Breast epithelium (tissue), 4 donors: Measurements from ENCODE around the gene FARP2. TPM values are rescaled to one million over a fixed set of nuclear protein-coding genes. Genes with fewer than 3 reads are reported as not detected.

ENCODE experiments used
- DNase-seq, 2 donors: peaks; one replicate each; pipeline ENCODE4 v3.0.0-alpha.2; 2019; ENCODE audit warnings: low spot score in 2 of 2
- H3K27ac ChIP-seq, 2 donors: fragments of 200-600 bp; sonication (generic) in 1 of 2; one replicate each; pipeline ENCODE4 v1.5.1; 2016 to 2019; ENCODE audit warnings: mild to moderate bottlenecking in 1 of 2
- H3K27me3 ChIP-seq, 2 donors: fragments of 200-600 bp; sonication (generic) in 1 of 2; one replicate each; pipeline versions ENCODE4 v1.5.1 to v1.6.0; 2017 to 2019; ENCODE audit warnings: control low read depth in 1 of 2, mild to moderate bottlenecking in 1 of 2
- H3K36me3 ChIP-seq: fragments of 200-600 bp; one replicate; pipeline ENCODE4 v1.5.1; 2019
- H3K4me1 ChIP-seq, 2 donors: fragments of 200-600 bp; sonication (generic); one replicate each; pipeline ENCODE4 v1.5.1; 2016 to 2019; ENCODE audit warnings: control low read depth in 1 of 2
- H3K4me3 ChIP-seq, 3 donors: fragments of 200-600 bp; sonication (generic); 1 replicate in 2 of 3; 2 replicates in 1 of 3; pipeline ENCODE4 v1.5.1; 2016 to 2019; ENCODE audit warnings: mild to moderate bottlenecking in 3 of 3, moderate library complexity in 2 of 3
- H3K9me3 ChIP-seq, 2 donors: fragments of 200-600 bp; sonication (generic) in 1 of 2; one replicate each; pipeline ENCODE4 v1.5.1; 2016 to 2019; ENCODE audit warnings: control low read depth in 1 of 2
- POLR2A ChIP-seq: fragments of 450-650 bp; IDR thresholded peaks from one replicate; pipeline ENCODE4 v1.6.1; 2016; ENCODE audit warnings: antibody characterized with exemption, mild to moderate bottlenecking, moderate library complexity
- POLR2AphosphoS5 ChIP-seq, 3 donors: sonication (generic); formaldehyde crosslinking; IDR thresholded peaks; one replicate each; pipeline ENCODE4 v1.6.1; 2017; ENCODE audit warnings: antibody characterized with exemption in 3 of 3
- intact Hi-C: fragments of 100-400 bp; cut with DNase I; formaldehyde crosslinking; loops from one replicate; pipeline ENCODE4 v1.15.1; 2023; ENCODE audit warnings: low total_unique reads
- total RNA-seq, 3 donors: library from RNA; depleted of rRNA; stranded (reverse); fragments of >200 nt; gene quantifications; one replicate each; pipeline ENCODE4 v1.1.0, GENCODE V29; 2016
- TF ChIP-seq, protein P1 (sequence below), 3 donors: fragments of 450-650 bp; IDR thresholded peaks; one replicate each; pipeline ENCODE4 v1.5.1; 2016 to 2017; ENCODE audit warnings: antibody characterized with exemption in 3 of 3, mild to moderate bottlenecking in 3 of 3, moderate library complexity in 3 of 3

FARP2 gene
- total RNA-seq, 3 donors from 2014 or later: 34.4 to 43.3 (median 40.3) TPM

DNA sequence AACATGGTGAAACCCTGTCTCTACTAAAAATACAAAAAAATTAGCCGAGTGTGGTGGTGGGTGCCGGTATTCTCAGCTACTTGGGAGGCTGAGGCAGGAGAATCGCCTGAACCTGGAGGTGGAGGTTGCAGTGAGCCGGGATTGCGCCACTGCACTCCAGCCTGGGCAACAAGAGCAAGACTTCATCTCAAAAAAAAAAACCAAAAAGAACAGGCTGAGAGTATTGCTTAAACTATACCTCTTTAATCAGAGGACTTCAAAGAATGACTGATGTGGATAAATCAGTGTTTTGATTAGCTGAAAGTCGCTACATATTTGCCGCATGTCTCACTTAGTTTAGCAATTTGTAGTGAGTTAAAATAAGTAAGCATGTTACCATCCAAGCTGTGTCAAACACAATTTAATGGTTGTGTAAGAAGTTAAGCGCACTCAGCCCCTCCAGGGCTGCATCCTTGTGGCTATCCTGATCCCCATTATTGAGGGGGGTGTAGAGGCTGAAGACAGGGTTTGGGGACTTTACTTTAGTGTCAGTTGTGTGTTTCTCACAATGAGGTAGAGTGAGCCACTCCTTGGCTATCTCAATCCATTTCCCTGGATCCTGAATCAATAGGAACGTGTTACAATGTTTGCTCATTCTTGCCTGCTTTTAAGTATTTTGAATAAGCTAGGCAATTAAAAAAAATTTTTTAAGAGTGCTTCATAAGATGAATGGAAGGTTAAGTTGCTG lies 11.0 kb upstream of the FARP2 start:
- no peak for TF ChIP-seq POLR2AphosphoS5 (IDR thresholded peaks at IDR 0.05)
- no peak for TF ChIP-seq POLR2A
- TF ChIP-seq, protein P1, sequence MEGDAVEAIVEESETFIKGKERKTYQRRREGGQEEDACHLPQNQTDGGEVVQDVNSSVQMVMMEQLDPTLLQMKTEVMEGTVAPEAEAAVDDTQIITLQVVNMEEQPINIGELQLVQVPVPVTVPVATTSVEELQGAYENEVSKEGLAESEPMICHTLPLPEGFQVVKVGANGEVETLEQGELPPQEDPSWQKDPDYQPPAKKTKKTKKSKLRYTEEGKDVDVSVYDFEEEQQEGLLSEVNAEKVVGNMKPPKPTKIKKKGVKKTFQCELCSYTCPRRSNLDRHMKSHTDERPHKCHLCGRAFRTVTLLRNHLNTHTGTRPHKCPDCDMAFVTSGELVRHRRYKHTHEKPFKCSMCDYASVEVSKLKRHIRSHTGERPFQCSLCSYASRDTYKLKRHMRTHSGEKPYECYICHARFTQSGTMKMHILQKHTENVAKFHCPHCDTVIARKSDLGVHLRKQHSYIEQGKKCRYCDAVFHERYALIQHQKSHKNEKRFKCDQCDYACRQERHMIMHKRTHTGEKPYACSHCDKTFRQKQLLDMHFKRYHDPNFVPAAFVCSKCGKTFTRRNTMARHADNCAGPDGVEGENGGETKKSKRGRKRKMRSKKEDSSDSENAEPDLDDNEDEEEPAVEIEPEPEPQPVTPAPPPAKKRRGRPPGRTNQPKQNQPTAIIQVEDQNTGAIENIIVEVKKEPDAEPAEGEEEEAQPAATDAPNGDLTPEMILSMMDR (IDR thresholded peaks at IDR 0.05): no peak
- no peak overlapping the region for H3K27ac ChIP-seq
- no peak overlapping the region for H3K4me3 ChIP-seq
- intact Hi-C loops: loop anchor here (2.0 kb wide), 1 partner anchor 34 kb away; no protein-coding TSS in a partner anchor
- DNase-seq: no peak
- H3K4me1 ChIP-seq: no peaks in the 10 kb centered on the region
- H3K27me3 ChIP-seq: no peaks in the 10 kb centered on the region
- no peaks in the 10 kb centered on the region for H3K36me3 ChIP-seq
- no peaks in the 10 kb centered on the region for H3K9me3 ChIP-seq

DNA sequence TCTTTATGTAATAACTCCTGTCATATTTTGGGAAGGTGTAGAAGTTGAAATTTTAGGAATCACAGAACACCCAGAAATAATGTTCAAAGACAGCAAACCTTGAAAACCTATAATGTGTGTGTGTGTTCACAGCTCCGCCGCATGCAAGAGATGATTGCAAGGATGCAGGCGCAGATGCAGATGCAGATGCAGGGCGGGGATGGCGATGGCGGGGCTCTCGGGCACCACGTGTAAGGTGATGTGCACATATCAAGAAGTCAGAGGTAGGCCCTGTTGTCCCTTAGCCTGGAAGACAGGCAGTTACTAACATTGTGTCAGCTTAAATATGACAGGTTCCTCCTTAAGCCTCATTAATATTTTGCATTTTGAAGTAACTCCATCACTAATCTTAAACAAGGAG lies 6.1 kb upstream of the FARP2 start:
- DNase-seq: no peak
- Histone ChIP-seq H3K27ac (no peak overlapping the region), H3K4me3 (no peak overlapping the region), H3K36me3 (no peaks in the 10 kb centered on the region), H3K27me3 (no peaks in the 10 kb centered on the region), H3K4me1 (no peaks in the 10 kb centered on the region), H3K9me3 (no peaks in the 10 kb centered on the region)
- intact Hi-C loops: no loop called here
- no peak for TF ChIP-seq POLR2AphosphoS5 (IDR thresholded peaks at IDR 0.05)
- TF ChIP-seq POLR2A: no peak
- TF ChIP-seq, protein P1 (IDR thresholded peaks at IDR 0.05): no peak

DNA sequence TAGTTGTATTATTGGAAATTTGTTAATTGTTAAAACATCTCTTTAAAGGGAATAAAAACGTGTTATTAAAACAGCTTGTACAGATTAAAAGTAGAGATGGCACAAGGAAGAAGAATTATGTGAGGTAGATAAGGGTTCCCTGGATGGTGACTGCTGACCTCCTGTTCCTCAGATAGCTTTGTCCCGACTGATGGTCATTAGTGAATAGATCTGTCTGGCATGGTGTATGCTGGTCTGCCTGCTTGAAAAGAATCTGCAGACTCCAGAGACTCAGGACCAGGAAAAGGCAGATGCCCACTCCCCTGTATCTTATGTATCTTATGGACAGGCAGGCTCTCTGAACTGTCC lies 5.6 kb upstream of the FARP2 start:
- H3K36me3 ChIP-seq: no peaks in the 10 kb centered on the region
- no peak for TF ChIP-seq POLR2A
- TF ChIP-seq, protein P1 (IDR thresholded peaks at IDR 0.05): no peak
- no peak for TF ChIP-seq POLR2AphosphoS5 (IDR thresholded peaks at IDR 0.05)
- no peak overlapping the region for H3K27ac ChIP-seq
- intact Hi-C loops: no loop called here
- H3K4me3 ChIP-seq: no peak overlapping the region
- DNase-seq: no peak
- H3K9me3 ChIP-seq: no peaks in the 10 kb centered on the region
- H3K27me3 ChIP-seq: no peaks in the 10 kb centered on the region
- H3K4me1 ChIP-seq: no peaks in the 10 kb centered on the region

DNA sequence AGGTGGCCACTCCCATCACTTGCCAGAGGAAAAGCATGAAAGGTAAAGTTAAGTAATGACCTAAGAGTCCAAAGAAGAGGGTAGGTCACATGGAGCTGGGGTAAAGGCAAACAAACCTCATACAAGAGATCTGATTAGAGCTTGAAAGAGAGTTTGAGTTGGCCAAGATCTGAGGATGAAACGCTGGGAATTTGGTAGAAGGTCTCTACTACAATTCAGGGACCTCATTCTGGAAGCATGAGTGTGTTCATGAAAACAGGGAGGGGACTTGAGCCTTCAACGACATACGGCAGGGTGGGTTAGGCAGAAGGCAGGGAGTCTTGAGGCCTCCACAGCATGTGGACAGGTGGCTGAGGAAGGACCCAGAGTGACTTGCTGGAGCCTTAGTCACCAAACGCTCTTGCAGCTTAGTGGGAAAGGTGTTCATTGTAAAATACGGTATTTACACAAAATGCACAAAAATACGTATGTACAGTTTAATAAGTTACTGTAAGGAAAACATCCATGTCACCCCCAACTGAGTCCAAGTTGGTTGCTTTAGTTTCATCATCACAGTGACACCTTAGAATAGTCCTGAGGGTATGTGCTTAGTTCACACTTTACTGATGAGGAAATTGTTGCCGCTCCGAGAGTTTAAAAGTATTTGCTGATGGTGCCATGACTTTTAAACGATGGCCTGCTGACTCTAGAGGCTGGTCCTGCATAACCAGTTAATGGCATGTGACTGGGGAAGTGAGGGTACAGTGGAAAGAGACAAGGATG lies 5.0 kb upstream of the FARP2 start:
- DNase-seq: no peak
- no peaks in the 10 kb centered on the region for H3K9me3 ChIP-seq
- no peaks in the 10 kb centered on the region for H3K36me3 ChIP-seq
- H3K4me3 ChIP-seq: no peak overlapping the region
- no peak overlapping the region for H3K27ac ChIP-seq
- TF ChIP-seq POLR2AphosphoS5 (IDR thresholded peaks at IDR 0.05) (no peak), POLR2A (no peak)
- TF ChIP-seq, protein P1 (IDR thresholded peaks at IDR 0.05): no peak
- intact Hi-C loops: no loop called here
- no peaks in the 10 kb centered on the region for H3K4me1 ChIP-seq
- H3K27me3 ChIP-seq: no peaks in the 10 kb centered on the region

DNA sequence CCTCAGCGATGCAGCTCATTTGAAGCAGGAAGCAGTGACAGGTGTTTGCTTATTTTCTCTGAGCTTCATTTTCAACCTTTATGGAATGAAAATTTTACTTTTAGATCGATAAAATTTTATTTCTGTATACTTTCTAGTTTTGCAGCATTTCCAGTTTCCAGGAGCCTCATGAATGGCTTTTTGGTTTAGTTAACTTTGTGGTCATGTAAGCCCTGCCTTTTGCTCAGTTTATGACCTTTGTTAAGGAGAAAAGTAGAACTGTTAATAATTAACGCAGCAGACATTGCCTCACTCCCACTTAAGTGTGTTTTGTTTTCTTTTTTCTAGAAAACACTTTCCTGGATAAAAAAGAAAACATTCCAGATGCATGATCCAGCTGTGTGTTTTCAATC lies 4.4 kb upstream of the FARP2 start:
- Histone ChIP-seq H3K36me3 (no peaks in the 10 kb centered on the region), H3K4me1 (no peaks in the 10 kb centered on the region), H3K4me3 (no peak overlapping the region), H3K27me3 (no peaks in the 10 kb centered on the region), H3K9me3 (no peaks in the 10 kb centered on the region), H3K27ac (no peak overlapping the region)
- DNase-seq: no peak
- TF ChIP-seq, protein P1 (IDR thresholded peaks at IDR 0.05): no peak
- no peak for TF ChIP-seq POLR2A
- no peak for TF ChIP-seq POLR2AphosphoS5 (IDR thresholded peaks at IDR 0.05)
- intact Hi-C loops: no loop called here
